HG03045 (cell line): ENCODE results near the gene PTGES.

Experiments used
- ATAC-seq: cut with Tn5 transposase; IDR thresholded peaks from one replicate; pipeline ENCODE4 v1.9.1; 2021; ENCODE audit warnings: mild to moderate bottlenecking, moderate library complexity; ENCODE audit not compliant: unreplicated experiment

The PTGES gene

DNA sequence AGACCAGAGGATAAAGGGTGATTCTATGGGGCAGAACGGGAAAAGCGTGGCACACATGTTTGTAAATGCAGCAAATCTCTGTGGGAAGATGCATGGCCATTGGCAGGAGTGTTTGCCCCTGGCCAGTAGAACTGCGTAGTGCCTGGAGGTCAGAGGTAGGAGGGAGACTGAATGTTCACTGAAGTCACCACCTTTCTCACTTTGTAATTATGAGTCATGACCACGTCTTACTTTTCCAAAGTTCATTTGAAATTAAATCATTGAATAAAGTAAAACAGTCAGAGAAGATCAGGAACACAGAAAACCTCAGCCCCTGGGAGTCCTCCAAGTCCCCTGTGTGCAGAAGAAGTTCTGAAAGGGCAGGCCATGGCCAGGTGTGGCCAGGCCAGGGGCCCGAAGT, 4.6 kb downstream of the PTGES start:
- ATAC-seq: no peak

DNA sequence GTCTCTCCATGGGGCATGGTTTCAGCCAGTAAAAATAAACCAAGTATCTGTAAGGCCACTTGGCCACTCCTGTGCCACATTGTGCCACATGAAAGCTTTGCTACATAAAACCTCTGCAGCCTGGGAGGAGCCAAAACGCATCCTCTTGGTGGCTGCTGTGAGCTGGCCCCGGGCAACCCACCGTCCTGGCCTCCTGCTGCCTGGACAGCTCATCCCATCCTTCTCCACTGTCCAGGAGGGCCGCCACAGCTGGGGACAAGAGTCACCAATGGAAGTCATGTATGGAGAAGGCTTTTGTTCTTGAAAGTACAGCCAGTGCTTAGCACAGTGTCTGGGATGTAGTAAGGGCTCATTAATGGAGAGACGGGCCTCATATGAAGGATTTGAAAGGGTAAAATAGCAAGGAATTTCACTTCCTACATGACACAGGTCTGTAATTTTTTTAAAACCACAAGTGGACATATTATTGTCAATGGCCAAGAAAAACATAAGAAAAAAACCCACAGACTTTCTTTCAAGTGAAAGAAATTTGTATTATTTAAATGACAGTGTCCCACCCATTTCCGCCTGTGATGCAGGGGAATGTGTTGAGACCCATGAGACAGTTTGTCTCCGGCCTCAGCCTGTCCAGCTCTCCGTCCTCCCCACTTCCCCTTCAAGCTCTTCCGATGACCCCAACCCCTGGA, 6.6 kb downstream of the PTGES start:
- no peak for ATAC-seq

DNA sequence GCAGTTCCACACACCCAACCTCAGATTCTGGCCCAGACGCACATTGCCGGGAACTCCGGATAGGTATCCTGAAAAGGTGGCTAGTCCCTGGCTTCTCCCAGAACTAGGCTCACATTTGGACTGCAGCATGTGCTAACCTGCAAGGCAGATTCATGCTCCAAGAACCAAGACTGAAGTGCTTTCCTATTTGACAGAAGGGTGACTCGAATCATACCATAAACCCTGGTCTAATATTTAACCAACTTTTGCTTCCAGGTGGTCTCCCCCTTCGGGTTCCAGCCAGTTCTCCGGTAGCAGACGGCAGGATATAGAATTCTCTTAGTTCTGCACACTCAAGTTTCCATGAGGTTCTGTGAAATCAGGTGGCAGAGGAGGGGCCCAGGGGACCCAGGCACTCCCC, 7.6 kb downstream of the PTGES start:
- no peak for ATAC-seq

DNA sequence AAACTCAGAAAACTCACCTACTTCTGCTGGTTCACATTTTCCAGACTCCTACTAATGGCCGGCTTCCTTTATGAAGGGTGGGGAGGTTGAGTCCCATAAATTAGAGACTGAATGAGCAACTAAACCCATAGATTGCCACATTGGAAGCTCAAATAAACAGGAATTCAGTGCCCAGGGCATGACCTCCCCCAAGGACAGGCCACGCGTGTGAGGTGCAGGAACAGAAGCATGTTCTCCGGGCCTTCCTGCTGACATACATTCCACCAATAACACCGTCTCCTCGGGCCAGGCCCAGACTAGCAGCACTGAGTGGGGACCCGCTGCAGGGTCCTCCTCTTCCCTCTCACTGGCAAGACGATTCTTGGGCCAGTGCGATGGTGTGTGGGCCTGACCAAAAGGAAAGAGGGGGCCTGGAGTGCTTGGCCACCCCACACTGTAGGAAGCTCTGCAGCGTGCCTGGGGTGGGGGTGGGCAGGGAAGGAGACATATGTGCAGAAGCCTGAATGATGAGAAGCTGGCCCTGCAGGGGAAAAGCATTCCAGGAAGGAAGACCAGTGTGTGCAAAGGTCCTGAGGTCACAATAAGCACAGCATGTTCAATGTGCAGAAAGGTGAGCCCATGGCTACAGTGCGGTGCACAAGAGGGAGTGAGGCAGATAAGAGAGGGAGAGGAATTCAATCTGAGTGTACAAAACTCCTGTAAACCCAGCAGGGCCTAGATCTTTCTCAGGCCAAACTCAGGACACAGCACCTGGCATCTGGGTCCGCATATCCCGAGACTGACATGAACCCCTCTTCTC, 12.0 kb downstream of the PTGES start:
- no peak for ATAC-seq

DNA sequence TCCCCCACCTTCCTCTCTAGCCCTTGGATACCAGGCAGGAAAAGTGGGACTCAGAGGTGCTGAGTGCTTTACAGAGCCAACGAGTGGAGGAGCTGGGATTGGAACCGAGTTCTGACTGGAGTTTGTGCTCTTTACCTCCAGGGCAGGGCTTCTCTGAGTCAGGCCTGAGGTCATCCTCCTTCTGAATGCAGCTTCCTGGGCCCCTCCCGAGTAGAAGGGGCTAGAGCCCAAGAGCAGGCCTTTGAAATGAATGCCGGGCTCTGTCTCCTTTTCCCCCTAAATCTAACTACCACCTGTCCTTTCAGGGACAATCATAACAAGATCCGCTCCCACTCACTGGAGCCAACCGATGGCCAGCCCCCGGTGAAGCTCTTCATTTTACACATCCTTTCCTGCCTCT, 12.7 kb downstream of the PTGES start:
- ATAC-seq: no peak

DNA sequence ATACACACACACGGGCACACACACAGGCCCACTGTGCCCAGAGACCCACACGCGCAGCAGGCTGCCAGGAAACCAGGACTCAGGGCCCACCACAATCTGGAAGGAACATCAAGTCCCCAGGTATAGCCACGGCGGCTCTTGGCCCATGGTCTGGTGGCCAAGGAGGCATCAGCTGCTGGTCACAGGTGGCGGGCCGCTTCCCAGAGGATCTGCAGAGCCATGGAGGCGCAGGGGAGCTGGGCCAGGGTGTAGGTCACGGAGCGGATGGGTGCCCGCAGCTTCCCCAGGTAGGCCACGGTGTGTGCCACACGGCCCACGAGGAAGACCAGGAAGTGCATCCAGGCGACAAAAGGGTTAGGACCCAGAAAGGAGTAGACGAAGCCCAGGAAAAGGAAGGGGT, 13.4 kb downstream of the PTGES start:
- no peak for ATAC-seq

DNA sequence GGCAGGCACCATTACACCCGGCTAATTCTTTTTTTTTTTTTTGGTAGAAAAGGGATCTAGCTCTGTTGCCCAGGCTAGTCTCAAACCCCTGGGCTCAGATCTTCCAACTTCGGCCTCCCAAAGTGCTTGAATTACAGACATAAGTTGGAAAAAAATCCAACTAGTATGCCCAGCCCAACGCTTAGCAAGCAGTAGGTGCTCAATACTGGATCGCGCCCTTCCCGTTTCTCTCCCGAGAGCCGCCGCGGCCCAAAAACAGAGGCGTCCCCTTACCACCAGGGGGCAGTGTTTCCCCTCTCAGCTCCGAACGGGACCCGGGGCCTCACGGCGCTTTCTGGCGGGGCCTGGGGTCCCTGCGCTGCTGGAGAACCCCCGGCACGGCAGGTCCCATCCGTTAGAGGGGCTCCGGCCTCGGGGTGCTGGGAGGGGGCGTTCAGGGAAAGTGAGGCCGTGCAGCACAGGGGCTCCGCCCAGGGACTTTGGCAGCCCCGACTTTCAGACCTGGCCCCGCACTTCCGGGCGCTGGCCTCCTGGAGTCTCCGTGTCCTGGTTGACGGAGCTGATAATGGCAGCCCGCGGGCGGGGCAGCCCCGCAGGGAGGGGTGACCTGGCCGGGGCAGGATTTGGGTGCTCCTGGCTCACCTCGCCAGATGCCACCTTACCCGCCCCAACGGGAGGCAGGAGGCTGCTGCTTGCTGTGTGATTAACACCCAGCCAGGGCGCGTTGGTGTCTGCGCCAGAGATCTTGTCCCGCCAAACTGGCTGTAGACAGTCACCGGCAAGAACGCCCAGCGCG, 15.2 kb downstream of the PTGES start:
- no peak for ATAC-seq

DNA sequence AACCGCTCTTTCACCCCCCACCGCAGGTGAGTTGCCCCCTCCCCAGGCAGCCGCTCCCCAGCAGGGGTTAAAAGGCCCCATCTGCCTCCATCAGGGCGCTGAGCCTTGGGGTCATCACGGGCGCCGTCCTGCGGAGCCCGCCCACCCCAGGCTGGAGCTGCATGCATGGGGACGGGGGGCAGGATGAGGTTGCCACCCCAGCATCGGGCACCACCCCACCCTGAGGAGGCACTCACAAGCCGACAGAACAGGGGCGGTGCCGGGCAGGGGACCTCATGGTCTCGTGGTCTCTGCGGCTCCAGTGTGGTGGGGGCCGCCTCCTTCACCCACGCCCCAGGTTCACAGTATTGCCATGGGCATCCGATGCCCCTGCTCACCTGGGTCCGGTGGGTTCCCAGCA, 16.5 kb downstream of the PTGES start:
- no peak for ATAC-seq

DNA sequence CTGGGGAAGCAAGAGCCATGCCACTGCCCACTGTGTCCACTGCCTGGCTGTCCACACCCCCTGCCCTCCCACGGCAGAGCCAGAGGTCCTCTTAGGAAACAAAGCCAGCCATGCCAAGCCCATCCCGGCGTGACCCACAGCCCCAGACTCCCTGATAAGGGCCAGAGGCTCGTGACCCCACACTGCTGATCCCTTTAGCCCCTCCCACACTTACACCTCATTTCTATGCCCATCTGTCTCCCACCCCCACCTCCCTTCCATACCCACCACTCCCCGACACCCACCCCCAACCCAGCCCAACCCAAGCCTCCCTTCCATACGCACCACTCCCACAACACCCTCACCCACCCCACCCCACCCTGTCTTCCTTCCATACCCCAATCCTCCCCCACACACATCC, 17.3 kb downstream of the PTGES start:
- ATAC-seq: no peak

DNA sequence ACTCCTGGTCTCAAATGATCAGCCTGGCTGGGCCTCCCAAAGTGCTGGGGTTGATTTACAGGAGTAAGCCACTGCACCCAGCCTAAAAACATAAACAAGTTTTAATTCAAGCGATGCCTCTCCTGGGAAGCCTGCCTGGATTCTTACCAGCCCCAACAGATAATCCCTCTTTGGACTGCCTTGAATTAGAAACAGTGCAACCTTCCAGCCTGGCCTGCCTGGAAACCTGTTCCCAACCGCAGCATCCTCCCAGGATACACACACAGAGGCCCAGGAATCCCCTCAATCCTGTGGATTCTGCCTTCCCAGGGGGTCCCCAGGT, 19.2 kb downstream of the PTGES start:
- ATAC-seq: no peak

DNA sequence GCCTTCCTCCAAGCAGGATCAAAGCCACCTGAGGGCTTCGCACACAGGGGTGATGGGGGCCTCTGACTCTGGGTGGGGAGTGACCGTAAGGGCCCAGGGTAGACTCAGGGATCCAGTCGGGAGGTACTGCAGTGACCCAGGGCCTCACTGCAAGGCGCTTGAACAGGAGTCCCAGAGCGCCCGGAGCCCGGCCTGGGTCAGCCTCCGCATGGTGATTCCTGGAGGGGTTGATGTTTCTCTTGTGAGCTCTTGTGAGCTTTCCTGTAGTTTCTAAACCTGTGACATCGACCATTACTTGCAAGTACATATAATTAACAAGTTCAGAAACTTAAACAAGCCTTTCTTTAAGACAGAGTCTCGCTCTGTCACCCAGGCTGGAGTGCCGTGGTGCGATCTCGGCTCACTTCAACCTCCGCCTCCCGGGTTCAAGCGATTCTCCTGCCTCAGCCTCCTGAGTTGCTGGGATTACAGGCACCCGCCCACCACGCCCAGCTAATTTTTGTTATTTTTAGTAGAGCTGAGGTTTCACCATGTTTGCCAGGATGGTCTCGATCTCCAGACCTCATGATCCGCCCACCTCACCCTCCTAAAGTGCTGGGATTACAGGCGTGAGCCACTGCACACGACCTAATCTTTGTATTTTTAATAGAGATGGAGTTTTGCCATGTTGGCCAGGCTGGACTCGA, 19.8 kb downstream of the PTGES start:
- no peak for ATAC-seq

DNA sequence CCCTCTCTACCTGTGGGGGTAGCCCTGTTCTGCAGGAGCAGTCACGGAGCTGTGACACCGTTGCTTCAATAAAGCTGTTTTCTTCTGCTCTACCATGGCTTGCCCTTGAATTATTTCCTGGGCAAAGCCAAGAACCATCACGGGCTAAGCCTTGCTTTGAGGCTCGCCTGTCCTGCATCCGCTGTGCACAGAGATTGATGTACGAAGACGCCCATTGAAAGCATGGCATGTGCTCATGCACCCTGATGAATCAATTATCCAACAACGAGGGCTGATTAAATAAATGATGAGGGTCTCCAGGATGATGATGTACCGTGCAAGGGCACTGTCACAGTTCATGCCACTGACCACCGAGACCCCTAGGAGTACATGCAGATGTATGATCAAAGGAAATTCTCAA, 20.7 kb downstream of the PTGES start:
- ATAC-seq: no peak

DNA sequence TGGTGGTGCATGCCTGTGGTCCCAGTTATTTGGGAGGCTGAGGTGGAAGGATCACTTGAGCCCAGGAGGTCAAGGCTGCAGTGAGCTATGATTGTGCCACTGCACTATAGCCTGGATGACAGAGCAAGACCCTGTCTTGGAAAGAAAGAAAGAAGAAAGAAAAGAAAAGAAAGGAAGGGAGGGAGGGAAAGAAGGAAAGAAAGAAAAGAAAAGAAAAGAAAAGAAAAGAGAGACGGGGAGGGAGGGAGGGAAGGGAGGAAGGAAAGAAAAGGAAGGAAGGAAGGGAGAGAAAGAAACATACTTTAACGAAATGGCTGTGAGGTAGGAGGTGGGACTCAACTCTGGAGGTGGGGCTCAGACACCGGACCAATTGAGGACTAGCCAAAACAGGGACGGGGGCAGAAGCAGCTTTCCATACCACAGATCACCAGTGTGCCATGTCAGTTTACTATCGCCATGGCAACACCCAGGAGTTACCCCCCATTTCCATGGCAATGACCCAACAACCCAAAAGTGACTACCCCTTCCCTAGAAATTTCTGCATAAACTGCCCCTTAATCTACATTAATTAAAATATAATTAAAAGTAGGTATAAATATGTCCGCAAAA, 21.3 kb downstream of the PTGES start:
- ATAC-seq: no peak

DNA sequence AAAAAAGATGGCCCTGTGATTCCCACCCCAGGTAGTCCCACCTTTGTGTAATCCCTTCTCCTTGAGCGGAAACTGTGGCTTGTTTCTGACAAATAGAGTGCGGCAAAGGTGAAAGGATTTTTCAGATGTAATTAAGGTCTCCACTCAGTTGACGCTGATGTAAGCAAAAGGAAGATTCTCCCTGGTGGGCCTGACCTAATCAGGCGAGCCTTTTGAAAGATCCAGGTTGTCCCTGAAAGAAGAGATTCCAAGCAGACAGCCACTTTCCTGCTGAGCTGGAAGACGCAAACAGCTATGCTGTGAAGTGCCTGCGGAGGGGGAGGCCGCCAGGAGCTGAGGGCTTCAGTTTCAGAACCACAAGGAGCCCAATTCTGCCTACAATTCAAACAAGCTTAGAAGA, 24.1 kb downstream of the PTGES start:
- no peak for ATAC-seq

DNA sequence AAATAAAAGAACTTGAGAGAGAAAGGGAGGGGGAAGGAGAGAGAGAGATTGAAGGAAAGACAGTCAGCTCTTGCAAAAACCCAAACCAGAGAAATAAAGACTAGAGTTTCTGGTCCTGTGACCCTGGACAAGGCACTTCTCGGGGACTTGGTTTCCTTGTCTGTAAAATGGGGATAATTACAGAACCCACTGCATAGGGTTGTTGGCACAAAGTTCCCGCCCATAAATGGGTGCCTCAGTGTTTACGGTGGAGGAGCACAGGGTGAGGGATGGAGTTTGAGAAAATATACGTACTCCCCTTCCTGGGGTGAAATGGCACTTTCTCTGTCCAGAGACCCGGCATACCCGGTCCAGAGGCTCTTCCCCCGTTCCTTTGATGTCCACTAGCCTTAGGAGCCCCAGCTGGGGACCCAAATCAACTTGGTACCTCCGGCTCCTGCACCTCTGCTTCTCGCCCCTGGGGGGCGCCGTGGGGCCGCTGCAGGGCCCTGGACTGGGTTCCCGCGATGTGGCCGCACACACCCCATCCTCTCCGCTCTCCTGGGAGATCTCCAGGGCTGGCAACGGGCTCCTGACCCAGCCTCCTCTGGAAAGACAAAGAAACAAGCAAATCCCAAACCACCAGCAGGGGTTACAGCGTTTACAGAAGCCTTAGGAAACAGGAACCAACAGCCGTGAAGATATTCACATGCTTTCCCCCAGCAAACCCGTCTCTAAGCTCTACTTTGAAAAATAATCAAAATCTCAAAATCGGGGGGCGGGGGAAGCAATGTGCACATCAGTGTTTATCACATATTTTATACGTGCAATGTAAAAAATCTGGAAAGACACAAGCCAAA, 26.3 kb downstream of the PTGES start:
- no peak for ATAC-seq

DNA sequence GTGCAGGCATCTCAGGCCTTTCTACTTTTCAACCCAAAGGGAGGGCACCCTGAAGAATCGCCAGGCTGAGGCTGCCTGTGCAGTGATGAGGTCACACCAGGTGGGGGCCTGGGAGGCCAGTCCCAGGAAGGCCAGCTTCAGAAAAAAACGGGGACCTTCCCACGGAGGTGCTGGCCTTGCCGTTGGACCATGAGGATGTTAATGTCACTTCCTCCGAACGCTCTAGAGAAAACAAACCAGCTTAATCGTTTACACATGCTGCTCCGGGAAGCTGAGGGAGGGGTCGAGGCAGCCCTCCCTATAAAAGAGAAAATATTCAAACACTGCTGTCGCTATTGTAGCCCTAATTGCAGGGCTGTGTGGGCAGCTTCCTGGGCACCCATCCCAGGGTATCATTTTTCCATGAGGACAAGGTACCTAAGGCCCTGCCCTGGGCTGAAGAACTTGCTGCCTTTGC, 27.0 kb downstream of the PTGES start:
- ATAC-seq: no peak

DNA sequence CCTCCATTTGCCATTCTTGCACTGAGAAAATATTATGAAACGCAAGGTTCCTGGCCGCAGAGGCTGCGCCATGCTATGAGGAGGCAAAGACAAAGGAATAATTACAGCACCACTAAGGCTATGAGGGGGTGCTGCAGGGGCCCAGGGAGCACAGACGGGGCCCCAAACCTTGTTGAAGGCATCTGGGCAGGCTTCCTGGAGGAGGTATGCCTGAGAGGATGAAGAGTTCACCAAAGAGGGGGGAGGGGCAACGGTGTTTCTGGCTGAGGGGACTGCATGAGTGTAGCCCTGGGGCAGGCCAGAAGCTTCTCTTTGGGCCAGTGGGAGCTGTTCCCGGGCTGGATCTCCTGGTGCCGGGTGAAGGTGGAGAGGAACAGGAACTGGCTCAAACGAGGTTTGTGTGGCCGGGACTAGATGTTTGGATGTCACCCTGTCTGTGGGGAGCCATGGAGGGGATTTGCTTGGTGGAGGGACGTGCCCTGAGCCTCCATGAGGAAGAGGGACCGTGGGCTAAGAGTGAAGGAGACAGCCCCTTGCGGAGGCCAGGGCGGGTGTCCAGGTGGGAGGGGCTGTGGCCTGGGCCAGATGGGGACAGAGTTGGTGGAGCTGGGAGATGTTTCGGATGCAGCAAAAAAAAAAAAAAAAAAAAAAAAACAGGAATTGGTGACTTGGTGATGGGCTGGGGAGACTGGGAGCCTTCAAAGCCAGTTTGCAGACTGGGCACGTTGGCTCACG, 28.2 kb downstream of the PTGES start:
- no peak for ATAC-seq

DNA sequence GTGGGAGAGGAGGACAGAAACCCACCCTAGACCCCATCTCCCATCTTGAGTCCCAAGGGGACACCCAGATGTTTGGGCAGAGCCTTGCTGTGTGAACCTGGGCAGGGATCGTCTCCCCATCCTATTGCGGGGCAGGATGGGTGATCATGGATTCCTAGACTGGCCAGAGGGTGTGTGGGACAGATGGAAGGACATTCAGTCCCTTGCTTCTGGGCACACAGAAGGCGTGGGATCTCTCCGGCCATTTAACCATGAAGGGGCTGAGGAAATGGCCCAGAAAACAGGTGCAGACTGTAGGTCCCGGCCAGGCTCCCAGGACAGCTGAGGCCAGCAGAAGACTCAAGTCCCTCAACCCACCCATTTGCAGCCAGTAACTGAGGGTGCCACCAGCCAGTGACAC, 29.9 kb downstream of the PTGES start:
- ATAC-seq: no peak

DNA sequence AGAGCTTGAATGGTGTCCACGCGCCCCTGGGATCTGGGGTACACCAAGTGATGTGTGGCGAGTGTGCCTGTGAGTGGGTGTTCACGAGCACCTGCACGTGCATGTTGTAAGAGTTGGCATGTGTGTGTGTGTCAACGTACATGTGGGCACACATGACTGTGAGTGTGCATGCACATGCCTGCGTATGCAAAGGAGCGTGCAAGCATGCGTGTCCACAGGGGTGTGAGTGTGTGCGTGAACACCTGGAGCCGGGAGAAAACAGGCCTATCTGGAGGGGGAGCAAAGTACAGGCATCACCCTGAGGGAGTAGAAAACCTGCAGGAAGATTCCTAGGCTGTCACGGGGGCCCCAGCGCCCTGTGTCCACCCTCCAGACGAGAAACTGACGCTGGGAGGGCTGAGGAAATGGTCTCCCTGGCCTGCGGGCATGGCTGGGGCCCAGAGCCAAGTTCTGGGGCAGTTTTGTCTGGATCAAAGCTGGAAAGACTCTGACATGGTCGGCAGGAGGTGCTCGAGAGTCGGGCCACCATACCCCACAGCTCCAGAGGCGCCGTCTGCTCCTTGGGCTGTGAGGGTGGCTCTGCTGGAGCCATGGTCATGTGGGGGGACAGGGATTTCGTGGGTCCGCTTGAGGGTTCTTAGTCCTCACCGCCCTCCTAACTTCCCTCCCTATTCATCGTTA, 31.8 kb downstream of the PTGES start:
- no peak for ATAC-seq
